HG03520 (cell line): ENCODE data around the gene GALNT12.

Source experiments
- ATAC-seq: cut with Tn5 transposase; IDR thresholded peaks from one replicate; pipeline ENCODE4 v1.9.1; 2021; ENCODE audit warnings: mild to moderate bottlenecking, moderate library complexity; ENCODE audit not compliant: unreplicated experiment

GALNT12 gene

GRCh38 chr9:98877311-98877710 lies 69.8 kb downstream of the GALNT12 start:
- no peak for ATAC-seq

GRCh38 chr9:98879094-98879962 lies 71.9 kb downstream of the GALNT12 start:
- no peak for ATAC-seq

GRCh38 chr9:98879963-98880310 lies 72.5 kb downstream of the GALNT12 start:
- ATAC-seq, result no peak

- no peak for ATAC-seq
Observed at GRCh38 chr9:98880311-98881015, 73.0 kb downstream of the GALNT12 start.

- no peak for ATAC-seq
Observed at GRCh38 chr9:98881356-98881755, 73.9 kb downstream of the GALNT12 start.

GRCh38 chr9:98881836-98882568 lies 74.5 kb downstream of the GALNT12 start:
- ATAC-seq, result no peak

- ATAC-seq, result no peak
Observed at GRCh38 chr9:98882569-98882923, 75.1 kb downstream of the GALNT12 start.

- no peak for ATAC-seq
Observed at GRCh38 chr9:98883276-98883675, 75.8 kb downstream of the GALNT12 start.

- ATAC-seq, result no peak
Observed at GRCh38 chr9:98884849-98885248, 77.4 kb downstream of the GALNT12 start.

GRCh38 chr9:98885575-98886295 lies 78.3 kb downstream of the GALNT12 start:
- ATAC-seq, result no peak

GRCh38 chr9:98886691-98887229 lies 79.3 kb downstream of the GALNT12 start:
- no peak for ATAC-seq

GRCh38 chr9:98887918-98888510 lies 80.5 kb downstream of the GALNT12 start:
- ATAC-seq, result no peak

GRCh38 chr9:98888801-98889421 lies 81.4 kb downstream of the GALNT12 start:
- no peak for ATAC-seq

- no peak for ATAC-seq
Observed at GRCh38 chr9:98890256-98890655, 82.8 kb downstream of the GALNT12 start.

GRCh38 chr9:98892288-98892687 lies 84.8 kb downstream of the GALNT12 start:
- ATAC-seq, result no peak

GRCh38 chr9:98892690-98893089 lies 85.2 kb downstream of the GALNT12 start:
- no peak for ATAC-seq

- ATAC-seq, result no peak
Observed at GRCh38 chr9:98894171-98894570, 86.7 kb downstream of the GALNT12 start.

GRCh38 chr9:98894761-98895160 lies 87.3 kb downstream of the GALNT12 start:
- ATAC-seq, result no peak

GRCh38 chr9:98896632-98897031 lies 89.2 kb downstream of the GALNT12 start:
- ATAC-seq, result no peak

- ATAC-seq, result no peak
Observed at GRCh38 chr9:98897745-98898144, 90.3 kb downstream of the GALNT12 start.
